GOT3 (cell line): Measurements from ENCODE around the gene SLC40A1.

ENCODE experiments used
- DNase-seq: peaks from one replicate; lab custom pipeline; 2025; ENCODE audit warnings: mixed read lengths; lab: John Stamatoyannopoulos, UW

SLC40A1 gene

GRCh38 chr2:189540551-189540950, 40.0 kb downstream of the SLC40A1 start:
- no peak for DNase-seq

GRCh38 chr2:189538402-189538801, 42.2 kb downstream of the SLC40A1 start:
- DNase-seq: no peak

- no peak for DNase-seq
Measured at GRCh38 chr2:189536830-189537229, 43.8 kb downstream of the SLC40A1 start.

- DNase-seq: no peak
Measured at GRCh38 chr2:189534854-189535832, 45.4 kb downstream of the SLC40A1 start.

GRCh38 chr2:189533288-189534035, 47.1 kb downstream of the SLC40A1 start:
- no peak for DNase-seq

- DNase-seq: no peak
Measured at GRCh38 chr2:189530965-189531637, 49.5 kb downstream of the SLC40A1 start.

GRCh38 chr2:189528617-189529016, 52.0 kb downstream of the SLC40A1 start:
- no peak for DNase-seq

- no peak for DNase-seq
Measured at GRCh38 chr2:189527812-189528592, 52.6 kb downstream of the SLC40A1 start.

- no peak for DNase-seq
Measured at GRCh38 chr2:189527041-189527750, 53.4 kb downstream of the SLC40A1 start.

- no peak for DNase-seq
Measured at GRCh38 chr2:189526241-189526640, 54.3 kb downstream of the SLC40A1 start.

GRCh38 chr2:189524746-189525145, 55.8 kb downstream of the SLC40A1 start:
- no peak for DNase-seq

GRCh38 chr2:189522435-189523151, 58.0 kb downstream of the SLC40A1 start:
- DNase-seq: no peak

GRCh38 chr2:189521699-189522434, 58.7 kb downstream of the SLC40A1 start:
- DNase-seq: no peak

- DNase-seq: no peak
Measured at GRCh38 chr2:189519631-189520387, 60.8 kb downstream of the SLC40A1 start.

GRCh38 chr2:189517847-189518535, 62.6 kb downstream of the SLC40A1 start:
- no peak for DNase-seq

GRCh38 chr2:189516546-189516945, 64.0 kb downstream of the SLC40A1 start:
- DNase-seq: no peak

GRCh38 chr2:189515264-189515663, 65.3 kb downstream of the SLC40A1 start:
- no peak for DNase-seq

GRCh38 chr2:189514104-189514503, 66.5 kb downstream of the SLC40A1 start:
- no peak for DNase-seq
